K562 (cell line): ENCODE results near the gene RNF187. TPM values are rescaled to one million over a fixed set of nuclear protein-coding genes. Genes with fewer than 3 reads are reported as not detected.

Source experiments
- AFF1 ChIP-seq, 2 experiments: fragments of 450-650 bp; IDR thresholded peaks; 2 replicates each; pipeline ENCODE4 v1.6.1; 2018; ENCODE audit warnings: mild to moderate bottlenecking in 2 of 2, low read depth in 1 of 2; ENCODE audit not compliant: partially characterized antibody in 2 of 2
- MGA ChIP-seq: fragments of 450-650 bp; IDR thresholded peaks from 2 replicates; pipeline ENCODE4 v1.6.1; 2016; ENCODE audit warnings: mild to moderate bottlenecking, moderate library complexity
- RAD21 ChIP-seq, 2 experiments: fragments of 250-450 bp in 1 of 2; fragments of 450-650 bp in 1 of 2; sonication (Bioruptor Pico) in 1 of 2; formaldehyde crosslinking in 1 of 2; IDR thresholded peaks in 1 of 2; conservative IDR thresholded peaks in 1 of 2; 2 replicates each; pipeline versions ENCODE4 v1.4.0 to v1.8.0; 2020 to 2022; ENCODE audit warnings: mild to moderate bottlenecking in 2 of 2, moderate library complexity in 1 of 2
- SMAD4 ChIP-seq: fragments of 250-450 bp; sonication (Bioruptor Pico); conservative IDR thresholded peaks from 2 replicates; pipeline ENCODE4 v1.8.0; 2021; ENCODE audit warnings: inconsistent platforms, mild to moderate bottlenecking, moderate library complexity
- TCF3 ChIP-seq: sonication (generic); formaldehyde crosslinking; IDR thresholded peaks from 2 replicates; pipeline ENCODE4 v1.4.0; 2020; ENCODE audit warnings: mild to moderate bottlenecking, missing genetic modification reagents
- ZBTB34 ChIP-seq: fragments of 250-450 bp; sonication (Bioruptor Pico); IDR thresholded peaks from 2 replicates; pipeline ENCODE4 v1.8.0; 2021; ENCODE audit warnings: mild to moderate bottlenecking, moderate library complexity
- ZNF232 ChIP-seq: sonication (generic); formaldehyde crosslinking; IDR thresholded peaks from 2 replicates; pipeline ENCODE4 v1.8.0; 2022; ENCODE audit warnings: mild to moderate bottlenecking, missing genetic modification reagents
- ZNF274 ChIP-seq: IDR thresholded peaks from 2 replicates; pipeline ENCODE4 v1.6.1; 2011; ENCODE audit warnings: low read depth, mild to moderate bottlenecking, low read length, moderate library complexity, borderline replicate concordance
- polyA plus RNA-seq, 8 experiments: library from polyadenylated mRNA; depleted of rRNA in 4 of 8; stranded (reverse) in 5 of 8; unstranded in 3 of 8; fragments of >200 nt; fragmentation: Nextera tagmentation in 2 of 8; fragmentation: Illumina TruSeq in 1 of 8; extraction: Ambion mirVana in 2 of 8; extraction: Trizol in 1 of 8; gene quantifications; 2 replicates each; pipeline versions ENCODE4 v1.2.1 to v1.2.3, GENCODE V29; 2011 to 2014; ENCODE audit warnings: inconsistent platforms in 1 of 8, missing spikeins in 1 of 8
- total RNA-seq, 7 experiments: library from RNA; depleted of rRNA in 6 of 7; stranded (reverse); fragments of >200 nt in 6 of 7; fragmentation: Illumina TruSeq in 2 of 7; extraction: Trizol in 2 of 7; gene quantifications; 2 replicates each; pipeline versions ENCODE4 v1.2.1 to v1.2.3, GENCODE V29; 2011 to 2021; ENCODE audit warnings: low replicate concordance in 1 of 7

Gene RNF187
- total and polyA plus RNA-seq, 9 of the 15 experiments (the other 6 are each of a cell fraction or from before 2014, with no cell fraction given): 2.3 to 119 (median 41.9) TPM

- TF ChIP-seq ZBTB34 (no peak), ZNF232 (CRISPR knock-in tag) (peak; percentile 92), ZNF274 (peak; percentile 38; the same call in 1 of the 2 replicates), MGA (peak; percentile 88), AFF1 (IDR thresholded peaks at IDR 0.05; ENCODE audit: low read depth in 1 of 2, partially characterized antibody in 2 of 2) (peak in 1 of 2 experiments; percentile 23), RAD21 (CRISPR knock-in tag; conservative IDR thresholded peaks at IDR 0.05 in 1 of 2, IDR thresholded peaks at IDR 0.05 in 1 of 2) (peak; percentile 61 to 72), TCF3 (CRISPR knock-in tag) (peak; percentile 54), SMAD4 (CRISPR knock-in tag) (peak; percentile 82)
Observed at GRCh38 chr1:228457396-228458176, 29.6 kb upstream of the RNF187 start (continued).
